ENCODE results near the gene ORM2.
"Not testable (repeated sequence)": the region's sequence is repeated elsewhere in the genome, so short reads cannot be mapped to it uniquely, and the experiment has no call there.

ORM2 gene
- total RNA-seq, result 0 reads per million in 3 donors

DNA sequence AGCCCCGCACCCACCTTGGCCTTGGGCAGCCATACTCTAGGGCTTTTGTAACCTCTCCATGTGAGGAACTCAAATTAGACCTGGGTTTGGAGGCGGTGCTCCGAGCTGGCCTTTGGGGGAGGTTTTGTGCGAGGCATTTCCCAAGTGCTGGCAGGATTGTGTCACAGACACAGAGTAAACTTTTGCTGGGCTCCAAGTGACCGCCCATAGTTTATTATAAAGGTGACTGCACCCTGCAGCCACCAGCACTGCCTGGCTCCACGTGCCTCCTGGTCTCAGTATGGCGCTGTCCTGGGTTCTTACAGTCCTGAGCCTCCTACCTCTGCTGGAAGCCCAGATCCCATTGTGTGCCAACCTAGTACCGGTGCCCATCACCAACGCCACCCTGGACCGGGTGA lies at the start of gene ORM2:
Gene ORM2 (plus strand): TSS at position 245 of the 398 bp plus-strand sequence. CDS start 36 bp downstream, at position 281.
- H3K36me3 ChIP-seq (ENCODE audit: control insufficient read depth, insufficient read depth, low read length); H3K4me1 ChIP-seq (ENCODE audit: control insufficient read depth, insufficient read depth, low read length, poor library complexity, severe bottlenecking); H3K4me3 ChIP-seq (ENCODE audit: insufficient read depth, low read depth, low read length, poor library complexity, severe bottlenecking); H3K9me3 ChIP-seq (ENCODE audit: control insufficient read depth, low read length); H3K27me3 ChIP-seq (replicated peaks; ENCODE audit: control insufficient read depth, insufficient read depth, low read length, poor library complexity, severe bottlenecking); DNase-seq; H3K27ac ChIP-seq (ENCODE audit: insufficient read depth, low read length, poor library complexity, severe bottlenecking): not testable (repeated sequence)

GRCh38 chr9:114280636-114281472 lies 48.8 kb upstream of the ORM2 start:
- H3K36me3 ChIP-seq (ENCODE audit: control insufficient read depth, insufficient read depth, low read length), result no peaks in the 10 kb centered on the region
- H3K4me1 ChIP-seq (ENCODE audit: control insufficient read depth, insufficient read depth, low read length, poor library complexity, severe bottlenecking), result no peaks in the 10 kb centered on the region
- no peaks in the 10 kb centered on the region for H3K9me3 ChIP-seq (ENCODE audit: control insufficient read depth, low read length)
- H3K4me3 ChIP-seq (ENCODE audit: insufficient read depth, low read depth, low read length, poor library complexity, severe bottlenecking), result no peak overlapping the region
- no peak for DNase-seq
- no peaks in the 10 kb centered on the region for H3K27me3 ChIP-seq (replicated peaks; ENCODE audit: control insufficient read depth, insufficient read depth, low read length, poor library complexity, severe bottlenecking)
- no peak overlapping the region for H3K27ac ChIP-seq (ENCODE audit: insufficient read depth, low read length, poor library complexity, severe bottlenecking)

GRCh38 chr9:114281473-114282103 lies 48.1 kb upstream of the ORM2 start:
- H3K9me3 ChIP-seq (ENCODE audit: control insufficient read depth, low read length), result no peaks in the 10 kb centered on the region
- no peaks in the 10 kb centered on the region for H3K36me3 ChIP-seq (ENCODE audit: control insufficient read depth, insufficient read depth, low read length)
- no peaks in the 10 kb centered on the region for H3K4me1 ChIP-seq (ENCODE audit: control insufficient read depth, insufficient read depth, low read length, poor library complexity, severe bottlenecking)
- no peak for DNase-seq
- no peaks in the 10 kb centered on the region for H3K27me3 ChIP-seq (replicated peaks; ENCODE audit: control insufficient read depth, insufficient read depth, low read length, poor library complexity, severe bottlenecking)
- H3K27ac ChIP-seq (ENCODE audit: insufficient read depth, low read length, poor library complexity, severe bottlenecking), result no peak overlapping the region
- no peak overlapping the region for H3K4me3 ChIP-seq (ENCODE audit: insufficient read depth, low read depth, low read length, poor library complexity, severe bottlenecking)

GRCh38 chr9:114282104-114282485 lies 47.6 kb upstream of the ORM2 start:
- Histone ChIP-seq H3K27me3 (replicated peaks; ENCODE audit: control insufficient read depth, insufficient read depth, low read length, poor library complexity, severe bottlenecking) (no peaks in the 10 kb centered on the region), H3K4me1 (ENCODE audit: control insufficient read depth, insufficient read depth, low read length, poor library complexity, severe bottlenecking) (no peaks in the 10 kb centered on the region), H3K4me3 (ENCODE audit: insufficient read depth, low read depth, low read length, poor library complexity, severe bottlenecking) (no peak overlapping the region), H3K9me3 (ENCODE audit: control insufficient read depth, low read length) (no peaks in the 10 kb centered on the region), H3K27ac (ENCODE audit: insufficient read depth, low read length, poor library complexity, severe bottlenecking) (no peak overlapping the region), H3K36me3 (ENCODE audit: control insufficient read depth, insufficient read depth, low read length) (no peaks in the 10 kb centered on the region)
- DNase-seq, result no peak

- H3K27me3 ChIP-seq (replicated peaks; ENCODE audit: control insufficient read depth, insufficient read depth, low read length, poor library complexity, severe bottlenecking), result no peaks in the 10 kb centered on the region
- H3K4me1 ChIP-seq (ENCODE audit: control insufficient read depth, insufficient read depth, low read length, poor library complexity, severe bottlenecking), result no peaks in the 10 kb centered on the region
- H3K4me3 ChIP-seq (ENCODE audit: insufficient read depth, low read depth, low read length, poor library complexity, severe bottlenecking), result no peak overlapping the region
- no peak for DNase-seq
- H3K36me3 ChIP-seq (ENCODE audit: control insufficient read depth, insufficient read depth, low read length), result no peaks in the 10 kb centered on the region
- H3K9me3 ChIP-seq (ENCODE audit: control insufficient read depth, low read length), result no peaks in the 10 kb centered on the region
- H3K27ac ChIP-seq (ENCODE audit: insufficient read depth, low read length, poor library complexity, severe bottlenecking), result no peak overlapping the region
These were observed 47.2 kb upstream of the ORM2 start for GRCh38 chr9:114282507-114282906.

- Histone ChIP-seq H3K27me3 (replicated peaks; ENCODE audit: control insufficient read depth, insufficient read depth, low read length, poor library complexity, severe bottlenecking) (no peaks in the 10 kb centered on the region), H3K9me3 (ENCODE audit: control insufficient read depth, low read length) (no peaks in the 10 kb centered on the region), H3K4me1 (ENCODE audit: control insufficient read depth, insufficient read depth, low read length, poor library complexity, severe bottlenecking) (no peaks in the 10 kb centered on the region), H3K4me3 (ENCODE audit: insufficient read depth, low read depth, low read length, poor library complexity, severe bottlenecking) (no peak overlapping the region), H3K27ac (ENCODE audit: insufficient read depth, low read length, poor library complexity, severe bottlenecking) (no peak overlapping the region), H3K36me3 (ENCODE audit: control insufficient read depth, insufficient read depth, low read length) (no peaks in the 10 kb centered on the region)
- no peak for DNase-seq
These were observed 46.7 kb upstream of the ORM2 start for GRCh38 chr9:114282926-114283325.

GRCh38 chr9:114283551-114284111 lies 46.0 kb upstream of the ORM2 start:
- Histone ChIP-seq H3K4me1 (ENCODE audit: control insufficient read depth, insufficient read depth, low read length, poor library complexity, severe bottlenecking) (no peaks in the 10 kb centered on the region), H3K36me3 (ENCODE audit: control insufficient read depth, insufficient read depth, low read length) (no peaks in the 10 kb centered on the region), H3K27ac (ENCODE audit: insufficient read depth, low read length, poor library complexity, severe bottlenecking) (no peak overlapping the region), H3K4me3 (ENCODE audit: insufficient read depth, low read depth, low read length, poor library complexity, severe bottlenecking) (no peak overlapping the region), H3K9me3 (ENCODE audit: control insufficient read depth, low read length) (no peaks in the 10 kb centered on the region), H3K27me3 (replicated peaks; ENCODE audit: control insufficient read depth, insufficient read depth, low read length, poor library complexity, severe bottlenecking) (no peaks in the 10 kb centered on the region)
- no peak for DNase-seq

DNA sequence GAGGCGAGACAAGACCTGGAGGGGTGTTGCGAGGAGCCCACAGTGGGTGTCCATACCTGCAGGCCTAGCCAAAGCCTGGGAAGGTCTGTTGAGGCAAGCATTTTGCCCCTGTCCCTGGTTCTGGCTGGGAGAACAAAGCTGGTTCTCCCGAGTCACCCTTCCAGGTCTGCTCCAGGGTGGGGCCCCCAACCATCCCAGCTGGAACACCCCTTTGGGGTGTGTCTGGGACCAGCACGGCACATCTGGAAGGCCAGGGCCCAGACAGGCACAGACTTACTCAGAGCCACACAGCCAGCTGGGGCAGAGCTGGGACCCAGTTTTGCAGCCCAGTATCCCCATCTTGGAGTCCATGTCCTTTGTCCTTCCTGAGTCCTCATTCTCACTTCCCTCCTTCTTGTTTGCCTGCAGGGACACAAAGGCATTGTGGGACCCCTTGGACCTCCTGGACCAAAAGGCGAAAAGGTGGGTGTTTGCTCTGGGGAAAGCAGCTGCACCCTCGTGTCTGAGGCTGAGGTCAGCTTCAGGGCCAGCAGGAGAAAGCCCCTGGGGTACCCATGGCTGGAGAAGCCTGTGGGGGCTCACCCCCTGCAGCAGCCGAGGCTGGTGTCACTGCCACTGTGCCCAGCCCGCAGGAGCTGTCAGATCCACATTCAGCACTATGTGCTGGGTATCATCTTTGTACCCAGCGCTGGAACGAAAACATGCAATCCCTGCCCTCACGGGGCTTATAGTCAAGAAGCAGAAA lies 45.2 kb upstream of the ORM2 start:
- no peaks in the 10 kb centered on the region for H3K9me3 ChIP-seq (ENCODE audit: control insufficient read depth, low read length)
- H3K4me3 ChIP-seq (ENCODE audit: insufficient read depth, low read depth, low read length, poor library complexity, severe bottlenecking), result no peak overlapping the region
- no peaks in the 10 kb centered on the region for H3K4me1 ChIP-seq (ENCODE audit: control insufficient read depth, insufficient read depth, low read length, poor library complexity, severe bottlenecking)

GRCh38 chr9:114285166-114285867 lies 44.4 kb upstream of the ORM2 start:
- H3K4me3 ChIP-seq (ENCODE audit: insufficient read depth, low read depth, low read length, poor library complexity, severe bottlenecking), result no peak overlapping the region
- no peaks in the 10 kb centered on the region for H3K4me1 ChIP-seq (ENCODE audit: control insufficient read depth, insufficient read depth, low read length, poor library complexity, severe bottlenecking)
- DNase-seq, result no peak
- H3K27me3 ChIP-seq (replicated peaks; ENCODE audit: control insufficient read depth, insufficient read depth, low read length, poor library complexity, severe bottlenecking), result no peaks in the 10 kb centered on the region
- H3K27ac ChIP-seq (ENCODE audit: insufficient read depth, low read length, poor library complexity, severe bottlenecking), result no peak overlapping the region
- H3K36me3 ChIP-seq (ENCODE audit: control insufficient read depth, insufficient read depth, low read length), result no peaks in the 10 kb centered on the region
- no peaks in the 10 kb centered on the region for H3K9me3 ChIP-seq (ENCODE audit: control insufficient read depth, low read length)

More for the DNA sequence above, 45.2 kb upstream of the ORM2 start:
- DNase-seq, result no peak
- H3K27ac ChIP-seq (ENCODE audit: insufficient read depth, low read length, poor library complexity, severe bottlenecking), result no peak overlapping the region
- no peaks in the 10 kb centered on the region for H3K27me3 ChIP-seq (replicated peaks; ENCODE audit: control insufficient read depth, insufficient read depth, low read length, poor library complexity, severe bottlenecking)
- no peaks in the 10 kb centered on the region for H3K36me3 ChIP-seq (ENCODE audit: control insufficient read depth, insufficient read depth, low read length)
